HG02588 (cell line): ENCODE measurements around the gene ANO6.
"Not testable (repeated sequence)": the region's sequence is repeated elsewhere in the genome, so short reads cannot be mapped to it uniquely, and the experiment has no call there.

Experiments
- ATAC-seq: cut with Tn5 transposase; IDR thresholded peaks from one replicate; pipeline ENCODE4 v1.9.1; 2021; ENCODE audit warnings: mild to moderate bottlenecking, moderate library complexity; ENCODE audit not compliant: unreplicated experiment

The ANO6 gene

DNA sequence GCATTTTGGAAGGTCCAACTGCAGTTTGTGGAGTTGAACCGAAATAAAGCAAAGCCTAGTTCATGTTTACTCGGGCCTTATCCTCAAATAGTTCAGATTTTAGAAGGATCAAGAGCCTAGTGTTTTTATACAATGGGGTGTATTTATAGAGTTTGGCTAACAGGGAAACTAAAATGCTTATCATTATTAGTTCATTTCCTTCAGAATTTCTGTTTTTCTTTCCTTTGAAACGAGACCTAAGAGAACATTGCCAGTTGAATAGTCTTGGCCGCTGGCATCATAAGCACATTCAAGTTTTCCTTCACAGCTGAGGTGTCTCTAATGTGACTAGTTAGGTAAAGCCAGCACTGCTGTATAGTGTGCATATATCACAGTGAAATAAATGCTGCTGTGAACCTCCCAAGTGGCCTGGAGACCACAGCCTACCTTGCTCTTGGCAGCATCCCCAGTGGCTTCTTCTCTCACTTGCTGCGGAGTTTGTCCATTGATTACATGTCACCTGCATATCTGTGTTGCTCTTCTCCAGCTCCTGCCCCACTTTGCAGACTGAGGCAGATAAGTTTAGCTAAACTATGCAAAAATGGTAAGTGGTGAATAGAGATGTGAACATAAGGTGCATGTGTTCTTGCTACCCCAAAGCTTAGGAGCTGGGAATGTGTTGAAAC, 88.8 kb downstream of the ANO6 start:
- no peak for ATAC-seq

DNA sequence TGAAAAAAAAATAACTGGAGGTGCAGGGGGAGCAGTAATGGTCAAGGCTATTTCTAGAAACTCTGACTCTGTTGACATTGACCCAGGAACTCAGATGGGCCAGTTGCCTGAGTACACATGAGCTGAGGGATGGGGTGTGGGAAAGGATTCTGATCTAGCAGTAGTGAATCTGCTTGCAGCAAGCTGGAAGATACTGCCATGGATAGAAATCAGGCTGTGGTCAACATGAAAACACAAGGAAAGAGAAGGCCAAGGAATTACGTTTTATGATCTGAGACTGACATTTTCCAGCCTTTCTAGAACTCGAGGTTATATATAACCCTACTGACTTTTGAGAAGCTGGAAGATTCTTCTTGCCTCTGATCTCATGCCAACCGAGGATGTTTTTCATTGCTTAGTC, 90.0 kb downstream of the ANO6 start:
- ATAC-seq, result no peak

GRCh38 chr12:45309836-45310626, 94.1 kb downstream of the ANO6 start:
- ATAC-seq, result no peak

DNA sequence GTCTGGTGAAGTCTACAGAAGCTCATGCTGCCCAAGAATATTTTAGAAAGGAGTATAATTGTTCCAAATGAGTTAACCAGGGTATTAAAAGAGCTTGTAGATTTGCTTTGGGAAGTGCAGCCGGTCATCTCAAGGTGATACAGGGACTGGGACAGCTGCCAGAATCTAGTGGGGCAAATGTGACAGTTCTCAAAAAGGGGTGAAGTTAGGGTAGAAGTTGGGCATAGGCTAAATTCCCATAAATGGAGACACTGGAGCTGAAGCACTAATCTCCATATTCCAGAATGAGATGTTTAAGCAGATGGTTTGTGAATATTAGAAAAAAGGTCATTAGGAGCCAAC, 94.7 kb downstream of the ANO6 start:
- no peak for ATAC-seq

DNA sequence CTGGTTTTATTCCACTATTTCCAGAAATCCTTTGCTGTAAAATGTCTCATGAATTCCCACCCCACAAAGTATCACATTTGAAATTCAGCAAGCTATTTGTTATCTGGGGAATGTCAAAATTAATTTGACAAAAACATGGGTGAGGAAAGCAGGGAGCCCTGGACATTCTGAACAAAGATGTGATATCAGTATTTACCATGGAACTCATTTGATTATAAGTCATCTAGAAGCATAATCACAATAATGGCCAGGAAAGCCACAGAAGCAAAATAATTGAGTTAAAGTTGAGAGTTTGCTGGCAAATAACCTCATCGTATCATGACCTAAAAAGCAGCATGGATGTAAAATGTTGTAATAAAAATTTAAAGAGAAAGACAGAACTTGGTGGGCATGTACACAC, 96.1 kb downstream of the ANO6 start:
- no peak for ATAC-seq

- no peak for ATAC-seq
Measured at GRCh38 chr12:45314770-45315169, 98.9 kb downstream of the ANO6 start.

DNA sequence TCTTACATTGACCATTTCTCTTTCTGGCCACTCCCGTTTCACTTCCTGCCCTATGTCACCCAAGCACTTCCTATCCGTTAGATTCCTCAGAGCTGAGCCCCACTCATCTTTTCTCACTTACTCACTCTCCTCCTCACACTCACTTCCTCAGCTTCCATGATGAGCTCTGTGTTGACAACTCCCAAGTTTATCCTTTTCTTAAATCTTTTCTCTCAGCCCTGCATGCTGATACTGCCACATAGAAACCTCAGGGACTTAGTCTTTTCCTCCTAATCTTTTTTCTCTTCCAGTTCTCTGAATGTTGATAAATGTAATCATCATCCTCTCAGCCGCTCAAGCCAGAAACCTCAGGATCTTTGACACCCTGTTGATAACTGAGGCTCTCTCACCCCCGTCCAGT, 99.6 kb downstream of the ANO6 start:
- ATAC-seq, result no peak

DNA sequence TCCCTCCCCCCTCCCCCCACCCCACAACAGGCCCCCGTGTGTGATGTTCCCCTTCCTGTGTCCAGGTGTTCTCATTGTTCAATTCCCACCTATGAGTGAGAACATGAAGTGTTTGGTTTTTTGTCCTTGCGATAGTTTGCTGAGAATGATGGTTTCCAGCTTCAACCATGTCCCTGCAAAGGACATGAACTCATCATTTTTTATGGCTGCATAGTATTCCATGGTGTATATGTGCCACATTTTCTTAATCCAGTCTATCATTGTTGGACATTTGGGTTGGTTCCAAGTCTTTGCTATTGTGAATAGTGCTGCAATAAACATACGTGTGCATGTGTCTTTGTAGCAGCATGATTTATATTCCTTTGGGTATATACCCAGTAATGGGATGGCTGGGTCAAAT, 101.4 kb downstream of the ANO6 start:
- ATAC-seq, result not testable (repeated sequence)

- ATAC-seq, result no peak
Measured at GRCh38 chr12:45322810-45323209, 106.9 kb downstream of the ANO6 start.

DNA sequence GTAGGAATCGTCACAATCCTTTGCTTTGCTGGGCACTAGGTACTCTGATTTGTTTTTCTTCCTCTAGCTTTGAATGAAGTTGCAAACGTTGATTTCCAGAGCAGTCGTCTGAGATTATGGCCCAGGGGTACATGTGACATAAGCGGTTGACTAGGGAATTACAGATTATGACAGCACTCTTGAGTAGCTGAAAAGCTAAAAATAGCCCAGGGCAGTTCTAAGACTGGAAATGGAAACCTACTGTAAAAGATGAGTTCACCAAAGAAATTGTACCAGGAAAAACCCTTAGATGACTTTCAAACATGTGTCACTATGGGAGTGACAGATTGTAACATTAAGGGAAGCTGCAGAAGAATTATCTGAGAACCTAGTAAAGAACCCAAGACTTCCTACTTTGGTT, 108.5 kb downstream of the ANO6 start:
- no peak for ATAC-seq

GRCh38 chr12:45326358-45326975, 110.6 kb downstream of the ANO6 start:
- no peak for ATAC-seq

GRCh38 chr12:45327823-45328383, 112.0 kb downstream of the ANO6 start:
- ATAC-seq, result no peak

- ATAC-seq, result no peak
Measured at GRCh38 chr12:45329238-45329637, 113.3 kb downstream of the ANO6 start.

GRCh38 chr12:45329702-45330101, 113.8 kb downstream of the ANO6 start:
- no peak for ATAC-seq

DNA sequence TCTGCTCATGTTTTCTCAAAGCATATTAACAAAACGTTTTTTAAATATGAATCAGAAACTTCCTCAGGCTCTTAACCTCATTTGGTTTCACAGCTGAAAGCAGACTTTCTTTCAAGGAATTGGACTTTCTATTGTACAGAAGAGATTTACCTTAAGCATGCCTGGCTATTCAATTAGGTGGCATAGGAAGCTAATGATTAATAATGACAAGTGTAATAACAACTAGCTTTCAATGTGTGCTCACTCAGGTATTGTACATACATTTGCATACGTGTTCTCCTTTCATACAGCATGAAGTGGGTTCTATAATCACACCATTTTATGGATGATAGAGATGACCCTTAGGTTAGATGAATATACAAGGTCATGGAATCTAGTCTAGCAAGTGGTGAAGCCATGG, 115.7 kb downstream of the ANO6 start:
- ATAC-seq, result no peak

- ATAC-seq, result no peak
Measured at GRCh38 chr12:45334396-45334795, 118.5 kb downstream of the ANO6 start.

DNA sequence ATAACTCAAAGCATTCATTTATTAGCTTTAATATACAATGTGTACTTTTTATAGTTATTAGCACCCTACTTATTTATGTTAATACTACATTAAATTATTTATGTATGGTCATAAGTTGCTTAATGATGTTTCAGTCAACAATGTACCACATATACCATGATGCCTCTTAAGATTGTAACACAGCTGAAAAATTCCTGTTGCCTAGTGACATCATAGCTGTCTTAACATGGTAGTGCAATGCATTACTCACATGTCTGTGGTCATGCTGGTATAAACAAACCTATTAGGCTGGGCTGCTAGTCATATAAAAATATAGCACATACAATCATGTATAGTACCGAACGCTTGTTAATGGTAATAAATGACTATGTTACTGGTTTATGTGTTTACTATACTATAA, 120.4 kb downstream of the ANO6 start:
- ATAC-seq, result no peak

DNA sequence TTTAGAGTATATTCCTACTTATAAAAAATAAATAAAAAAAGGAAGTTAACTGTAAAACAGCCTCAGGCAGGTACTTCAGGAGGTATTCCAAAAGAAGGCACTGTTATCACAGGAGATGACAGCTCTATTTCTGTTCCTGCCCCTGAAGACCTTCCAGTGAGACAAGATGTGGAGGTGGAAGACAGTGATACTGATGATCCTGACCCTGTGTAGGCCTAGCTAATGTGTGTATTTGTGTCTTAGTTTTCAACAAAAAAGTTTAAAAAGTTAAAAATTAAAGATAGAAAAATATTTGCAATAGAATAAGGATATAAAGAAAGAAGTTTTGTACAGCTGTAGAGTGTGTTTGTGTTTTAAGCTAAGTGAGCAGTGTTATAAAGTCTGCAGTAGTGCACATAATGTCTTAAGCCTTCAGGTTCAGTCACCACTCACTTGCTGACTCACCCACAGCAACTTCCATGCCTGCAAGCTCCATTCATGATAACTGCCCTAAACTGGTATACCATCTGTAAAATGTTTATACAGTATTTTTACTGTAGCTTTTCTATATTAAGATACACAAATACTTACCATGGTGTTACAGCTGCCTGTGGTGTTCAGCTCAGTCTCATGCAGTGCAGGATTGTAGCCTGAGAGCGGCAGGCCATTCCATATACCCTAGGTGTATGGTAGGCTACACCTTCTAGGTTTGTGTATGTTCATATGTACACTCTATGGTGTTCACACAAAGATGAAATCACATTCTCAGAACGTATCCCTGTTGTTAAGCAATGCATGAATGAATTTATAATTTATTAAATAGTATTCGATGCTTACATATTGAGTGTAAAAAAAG, 121.1 kb downstream of the ANO6 start:
- ATAC-seq, result no peak

DNA sequence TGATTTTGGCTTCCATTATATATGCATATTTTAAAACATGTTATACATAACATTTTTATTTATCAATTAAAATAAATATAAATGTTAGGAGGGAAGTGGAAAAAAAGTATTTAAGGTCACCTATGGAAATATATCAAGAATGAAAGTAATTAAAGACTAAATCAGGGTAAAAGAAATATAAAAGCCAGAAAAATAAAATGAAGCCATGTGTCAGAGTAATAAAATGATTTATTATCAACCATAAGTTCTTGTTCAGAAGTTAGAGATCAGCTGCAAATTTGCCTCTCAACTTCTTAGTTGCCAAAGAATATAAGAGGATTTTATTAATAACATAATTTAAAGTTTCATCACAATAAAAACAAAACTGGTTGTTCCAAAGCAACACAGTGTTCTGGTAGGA, 121.9 kb downstream of the ANO6 start:
- no peak for ATAC-seq

DNA sequence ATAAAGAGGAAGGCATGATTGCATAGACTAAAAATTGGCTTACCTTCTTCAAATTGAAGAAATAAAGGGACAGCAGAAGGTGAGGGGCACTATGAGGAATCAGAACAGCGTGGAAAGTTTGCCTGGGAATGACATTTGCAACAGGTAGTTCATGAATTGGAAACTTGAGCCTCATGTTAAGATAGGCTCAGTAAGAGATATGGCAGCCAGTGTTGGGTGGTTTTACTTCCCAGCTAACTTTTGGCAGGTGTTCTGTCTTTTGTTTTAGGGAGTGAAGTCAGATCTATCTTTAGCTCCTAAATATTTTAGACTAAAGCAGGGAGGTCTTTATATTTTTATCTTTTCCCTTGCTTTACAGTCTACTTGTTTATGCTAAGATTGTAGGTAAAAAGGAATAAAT, 122.4 kb downstream of the ANO6 start:
- ATAC-seq, result no peak

- ATAC-seq, result no peak
Measured at GRCh38 chr12:45339035-45339434, 123.1 kb downstream of the ANO6 start.
